HEK293 (cell line): ENCODE measurements around the gene SIPA1.

Source experiments
- MZF1 ChIP-seq: fragments of 450-650 bp; formaldehyde crosslinking; IDR thresholded peaks from 2 replicates; pipeline ENCODE4 v1.5.1; 2017; ENCODE audit warnings: missing biosample characterization, missing genetic modification characterization, borderline replicate concordance
- ZNF146 ChIP-seq: fragments of 450-650 bp; formaldehyde crosslinking; IDR thresholded peaks from 2 replicates; pipeline ENCODE4 v1.5.1; 2016; ENCODE audit warnings: missing biosample characterization, missing genetic modification characterization
- ZNF423 ChIP-seq: fragments of 450-650 bp; formaldehyde crosslinking; IDR thresholded peaks from 2 replicates; pipeline ENCODE4 v1.5.1; 2016; ENCODE audit warnings: missing biosample characterization, missing genetic modification characterization
- ZNF544 ChIP-seq: fragments of 450-650 bp; formaldehyde crosslinking; IDR thresholded peaks from 2 replicates; pipeline ENCODE4 v1.5.0; 2017; ENCODE audit warnings: missing biosample characterization, missing genetic modification characterization
- ZNF558 ChIP-seq: fragments of 450-650 bp; formaldehyde crosslinking; IDR thresholded peaks from 2 replicates; pipeline ENCODE4 v1.5.1; 2016; ENCODE audit warnings: missing biosample characterization, missing genetic modification characterization
- TF ChIP-seq, protein P1 (sequence below): fragments of 450-650 bp; formaldehyde crosslinking; optimal IDR thresholded peaks from 2 replicates; pipeline ENCODE3; 2016; ENCODE audit warnings: missing biosample characterization, mild to moderate bottlenecking, missing genetic modification characterization
- TF ChIP-seq, protein P2 (sequence below): fragments of 450-650 bp; formaldehyde crosslinking; IDR thresholded peaks from 2 replicates; pipeline ENCODE4 v1.5.1; 2016; ENCODE audit warnings: missing biosample characterization, missing genetic modification characterization
- TF ChIP-seq, protein P3 (sequence below): fragments of 450-650 bp; formaldehyde crosslinking; IDR thresholded peaks from 2 replicates; pipeline ENCODE4 v1.5.1; 2016; ENCODE audit warnings: missing biosample characterization, missing genetic modification characterization
- TF ChIP-seq, protein P4 (sequence below): fragments of 450-650 bp; formaldehyde crosslinking; IDR thresholded peaks from 2 replicates; pipeline ENCODE4 v1.5.1; 2016; ENCODE audit warnings: missing biosample characterization, missing genetic modification characterization
- TF ChIP-seq, protein P5 (sequence below): fragments of 450-650 bp; formaldehyde crosslinking; IDR thresholded peaks from 2 replicates; pipeline ENCODE4 v1.5.1; 2016; ENCODE audit warnings: missing biosample characterization, missing genetic modification characterization

DNA sequence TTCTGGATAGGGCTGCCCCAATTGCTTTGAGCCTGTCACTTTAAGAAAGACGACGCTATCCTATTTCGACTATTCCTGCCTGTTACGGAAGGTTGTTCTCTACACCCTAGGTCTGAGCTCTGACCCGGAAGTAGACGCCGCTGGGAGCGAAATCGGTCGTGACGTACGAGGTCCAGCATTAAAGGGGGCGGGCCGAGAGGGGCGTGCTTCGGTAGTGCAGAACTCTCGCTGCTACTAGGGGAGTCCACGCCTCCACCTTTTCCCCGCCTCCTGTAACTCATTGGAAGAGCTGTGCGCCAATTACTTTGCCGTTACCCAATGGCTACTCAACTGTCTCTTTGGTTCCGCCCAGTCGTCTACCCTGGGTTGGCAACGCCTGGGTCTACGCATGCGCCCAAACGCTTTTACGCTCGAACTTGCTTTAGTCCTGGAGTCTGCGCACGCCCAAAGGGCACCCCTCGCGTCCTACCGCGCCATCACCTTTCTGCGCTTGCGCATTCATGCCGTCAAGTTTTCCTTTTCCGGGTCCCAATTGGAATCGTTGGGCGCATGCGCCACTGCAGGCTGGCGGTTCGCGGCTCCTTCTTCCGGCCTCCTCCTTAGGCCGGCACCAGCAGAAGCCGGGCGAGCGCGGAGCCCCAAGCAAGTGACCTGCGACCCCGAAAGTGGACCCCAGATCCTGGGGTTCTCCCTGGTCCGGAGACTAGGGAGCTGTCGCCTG, 22.5 kb upstream of the SIPA1 start, which contains the start of gene PCNX3:
- TF ChIP-seq, protein P1, sequence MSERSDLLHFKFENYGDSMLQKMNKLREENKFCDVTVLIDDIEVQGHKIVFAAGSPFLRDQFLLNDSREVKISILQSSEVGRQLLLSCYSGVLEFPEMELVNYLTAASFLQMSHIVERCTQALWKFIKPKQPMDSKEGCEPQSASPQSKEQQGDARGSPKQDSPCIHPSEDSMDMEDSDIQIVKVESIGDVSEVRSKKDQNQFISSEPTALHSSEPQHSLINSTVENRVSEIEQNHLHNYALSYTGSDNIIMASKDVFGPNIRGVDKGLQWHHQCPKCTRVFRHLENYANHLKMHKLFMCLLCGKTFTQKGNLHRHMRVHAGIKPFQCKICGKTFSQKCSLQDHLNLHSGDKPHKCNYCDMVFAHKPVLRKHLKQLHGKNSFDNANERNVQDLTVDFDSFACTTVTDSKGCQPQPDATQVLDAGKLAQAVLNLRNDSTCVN (tag by site-specific recombination): peak; percentile 45
- TF ChIP-seq, protein P2, sequence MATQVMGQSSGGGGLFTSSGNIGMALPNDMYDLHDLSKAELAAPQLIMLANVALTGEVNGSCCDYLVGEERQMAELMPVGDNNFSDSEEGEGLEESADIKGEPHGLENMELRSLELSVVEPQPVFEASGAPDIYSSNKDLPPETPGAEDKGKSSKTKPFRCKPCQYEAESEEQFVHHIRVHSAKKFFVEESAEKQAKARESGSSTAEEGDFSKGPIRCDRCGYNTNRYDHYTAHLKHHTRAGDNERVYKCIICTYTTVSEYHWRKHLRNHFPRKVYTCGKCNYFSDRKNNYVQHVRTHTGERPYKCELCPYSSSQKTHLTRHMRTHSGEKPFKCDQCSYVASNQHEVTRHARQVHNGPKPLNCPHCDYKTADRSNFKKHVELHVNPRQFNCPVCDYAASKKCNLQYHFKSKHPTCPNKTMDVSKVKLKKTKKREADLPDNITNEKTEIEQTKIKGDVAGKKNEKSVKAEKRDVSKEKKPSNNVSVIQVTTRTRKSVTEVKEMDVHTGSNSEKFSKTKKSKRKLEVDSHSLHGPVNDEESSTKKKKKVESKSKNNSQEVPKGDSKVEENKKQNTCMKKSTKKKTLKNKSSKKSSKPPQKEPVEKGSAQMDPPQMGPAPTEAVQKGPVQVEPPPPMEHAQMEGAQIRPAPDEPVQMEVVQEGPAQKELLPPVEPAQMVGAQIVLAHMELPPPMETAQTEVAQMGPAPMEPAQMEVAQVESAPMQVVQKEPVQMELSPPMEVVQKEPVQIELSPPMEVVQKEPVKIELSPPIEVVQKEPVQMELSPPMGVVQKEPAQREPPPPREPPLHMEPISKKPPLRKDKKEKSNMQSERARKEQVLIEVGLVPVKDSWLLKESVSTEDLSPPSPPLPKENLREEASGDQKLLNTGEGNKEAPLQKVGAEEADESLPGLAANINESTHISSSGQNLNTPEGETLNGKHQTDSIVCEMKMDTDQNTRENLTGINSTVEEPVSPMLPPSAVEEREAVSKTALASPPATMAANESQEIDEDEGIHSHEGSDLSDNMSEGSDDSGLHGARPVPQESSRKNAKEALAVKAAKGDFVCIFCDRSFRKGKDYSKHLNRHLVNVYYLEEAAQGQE (tag by site-specific recombination): no peak
- no peak for TF ChIP-seq ZNF558
- TF ChIP-seq, protein P3, sequence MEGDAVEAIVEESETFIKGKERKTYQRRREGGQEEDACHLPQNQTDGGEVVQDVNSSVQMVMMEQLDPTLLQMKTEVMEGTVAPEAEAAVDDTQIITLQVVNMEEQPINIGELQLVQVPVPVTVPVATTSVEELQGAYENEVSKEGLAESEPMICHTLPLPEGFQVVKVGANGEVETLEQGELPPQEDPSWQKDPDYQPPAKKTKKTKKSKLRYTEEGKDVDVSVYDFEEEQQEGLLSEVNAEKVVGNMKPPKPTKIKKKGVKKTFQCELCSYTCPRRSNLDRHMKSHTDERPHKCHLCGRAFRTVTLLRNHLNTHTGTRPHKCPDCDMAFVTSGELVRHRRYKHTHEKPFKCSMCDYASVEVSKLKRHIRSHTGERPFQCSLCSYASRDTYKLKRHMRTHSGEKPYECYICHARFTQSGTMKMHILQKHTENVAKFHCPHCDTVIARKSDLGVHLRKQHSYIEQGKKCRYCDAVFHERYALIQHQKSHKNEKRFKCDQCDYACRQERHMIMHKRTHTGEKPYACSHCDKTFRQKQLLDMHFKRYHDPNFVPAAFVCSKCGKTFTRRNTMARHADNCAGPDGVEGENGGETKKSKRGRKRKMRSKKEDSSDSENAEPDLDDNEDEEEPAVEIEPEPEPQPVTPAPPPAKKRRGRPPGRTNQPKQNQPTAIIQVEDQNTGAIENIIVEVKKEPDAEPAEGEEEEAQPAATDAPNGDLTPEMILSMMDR (tag by site-specific recombination): no peak
- no peak for TF ChIP-seq ZNF544 (tag by site-specific recombination)
- TF ChIP-seq, protein P4, sequence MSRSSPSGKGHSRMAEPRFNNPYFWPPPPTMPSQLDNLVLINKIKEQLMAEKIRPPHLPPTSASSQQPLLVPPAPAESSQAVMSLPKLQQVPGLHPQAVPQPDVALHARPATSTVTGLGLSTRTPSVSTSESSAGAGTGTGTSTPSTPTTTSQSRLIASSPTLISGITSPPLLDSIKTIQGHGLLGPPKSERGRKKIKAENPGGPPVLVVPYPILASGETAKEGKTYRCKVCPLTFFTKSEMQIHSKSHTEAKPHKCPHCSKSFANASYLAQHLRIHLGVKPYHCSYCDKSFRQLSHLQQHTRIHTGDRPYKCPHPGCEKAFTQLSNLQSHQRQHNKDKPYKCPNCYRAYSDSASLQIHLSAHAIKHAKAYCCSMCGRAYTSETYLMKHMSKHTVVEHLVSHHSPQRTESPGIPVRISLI (tag by site-specific recombination): no peak
- TF ChIP-seq, protein P5, sequence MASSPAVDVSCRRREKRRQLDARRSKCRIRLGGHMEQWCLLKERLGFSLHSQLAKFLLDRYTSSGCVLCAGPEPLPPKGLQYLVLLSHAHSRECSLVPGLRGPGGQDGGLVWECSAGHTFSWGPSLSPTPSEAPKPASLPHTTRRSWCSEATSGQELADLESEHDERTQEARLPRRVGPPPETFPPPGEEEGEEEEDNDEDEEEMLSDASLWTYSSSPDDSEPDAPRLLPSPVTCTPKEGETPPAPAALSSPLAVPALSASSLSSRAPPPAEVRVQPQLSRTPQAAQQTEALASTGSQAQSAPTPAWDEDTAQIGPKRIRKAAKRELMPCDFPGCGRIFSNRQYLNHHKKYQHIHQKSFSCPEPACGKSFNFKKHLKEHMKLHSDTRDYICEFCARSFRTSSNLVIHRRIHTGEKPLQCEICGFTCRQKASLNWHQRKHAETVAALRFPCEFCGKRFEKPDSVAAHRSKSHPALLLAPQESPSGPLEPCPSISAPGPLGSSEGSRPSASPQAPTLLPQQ (tag by site-specific recombination): peak; percentile 73
- TF ChIP-seq ZNF146 (tag by site-specific recombination): no peak
- no peak for TF ChIP-seq MZF1 (tag by site-specific recombination)
- no peak for TF ChIP-seq ZNF423 (tag by site-specific recombination)
